SK-N-SH (cell line): ENCODE measurements around the gene KCNT1. TPM values are rescaled to one million over a fixed set of nuclear protein-coding genes. Genes with fewer than 3 reads are reported as not detected.

Source experiments
- CTCF ChIA-PET: fragments of 300-600, 350-600 bp; formaldehyde crosslinking; extraction: SDS; loops from one replicate; lab custom pipeline; 2021; lab: Yijun Ruan, JAX
- POLR2A ChIA-PET: fragments of 350-600 bp; sonication (Branson Sonifier 250); formaldehyde crosslinking; extraction: SDS; loops from one replicate; lab custom pipeline; 2020; ENCODE audit warnings: antibody characterized with exemption, inconsistent platforms; lab: Yijun Ruan, JAX
- DNase-seq: peaks from one replicate; pipeline ENCODE4 v3.0.0; 2012
- H2AFZ ChIP-seq: fragments of 200-600 bp; sonication (generic); 2 replicates; pipeline ENCODE4 v1.8.1; 2016; ENCODE audit warnings: antibody characterized with exemption, mild to moderate bottlenecking, low read depth
- H3F3A ChIP-seq: fragments of 200-600 bp; sonication (generic); replicated peaks from 2 replicates; pipeline ENCODE3; 2016; ENCODE audit warnings: antibody characterized with exemption, mild to moderate bottlenecking; ENCODE audit not compliant: insufficient read depth
- H3K27ac ChIP-seq, 2 experiments: fragments of 200-500 bp in 1 of 2; fragments of 200-600 bp in 1 of 2; sonication (Bioruptor generic) in 1 of 2; sonication (generic), shearing (Covaris generic) in 1 of 2; 2 replicates each; pipeline versions ENCODE4 v1.5.1 to v1.6.1; 2014 to 2016; ENCODE audit warnings: low read depth in 2 of 2, inconsistent platforms in 1 of 2, low read length in 1 of 2, mild to moderate bottlenecking in 1 of 2, mixed read lengths in 1 of 2
- H3K27me3 ChIP-seq: fragments of 200-600 bp; sonication (generic), shearing (Covaris generic); 2 replicates; pipeline ENCODE4 v1.6.1; 2016; ENCODE audit warnings: mixed run types; ENCODE audit not compliant: insufficient read depth
- H3K36me3 ChIP-seq, 2 experiments: fragments of 200-500 bp in 1 of 2; fragments of 200-600 bp in 1 of 2; sonication (Bioruptor generic) in 1 of 2; sonication (generic) in 1 of 2; replicated peaks in 1 of 2; 2 replicates each; pipeline versions ENCODE3 to v1.5.1; 2014 to 2016; ENCODE audit warnings: low read length in 1 of 2, mild to moderate bottlenecking in 1 of 2; ENCODE audit not compliant: insufficient read depth in 2 of 2, control insufficient read depth in 1 of 2
- H3K4me1 ChIP-seq, 2 experiments: fragments of 200-500 bp in 1 of 2; fragments of 200-600 bp in 1 of 2; sonication (Bioruptor generic) in 1 of 2; sonication (generic), shearing (Covaris generic) in 1 of 2; 2 replicates each; pipeline versions ENCODE4 v1.5.1 to v1.6.1; 2014 to 2016; ENCODE audit warnings: low read depth in 1 of 2, low read length in 1 of 2, mixed run types in 1 of 2; ENCODE audit not compliant: insufficient read depth in 2 of 2, control insufficient read depth in 1 of 2
- H3K4me2 ChIP-seq: fragments of 200-600 bp; sonication (generic), shearing (Covaris generic); 2 replicates; pipeline ENCODE4 v1.6.1; 2017; ENCODE audit warnings: mixed run types
- H3K4me3 ChIP-seq, 2 experiments: fragments of 200-500 bp in 1 of 2; fragments of 200-600 bp in 1 of 2; sonication (Bioruptor generic) in 1 of 2; sonication (generic), shearing (Covaris generic) in 1 of 2; 2 replicates each; pipeline versions ENCODE4 v1.5.1 to v1.8.1; 2014 to 2016; ENCODE audit warnings: low read depth in 2 of 2, inconsistent platforms in 1 of 2, low read length in 1 of 2, mild to moderate bottlenecking in 1 of 2, mixed read lengths in 1 of 2, moderate library complexity in 1 of 2
- H3K79me2 ChIP-seq: fragments of 200-600 bp; sonication (generic); 2 replicates; pipeline ENCODE4 v1.8.1; 2017; ENCODE audit warnings: mild to moderate bottlenecking; ENCODE audit not compliant: insufficient read depth
- H3K9ac ChIP-seq: fragments of 200-600 bp; sonication (generic); 2 replicates; pipeline ENCODE4 v1.6.1; 2017; ENCODE audit warnings: mixed run types
- H3K9me2 ChIP-seq: fragments of 200-600 bp; sonication (generic); 2 replicates; pipeline ENCODE4 v1.6.1; 2017; ENCODE audit warnings: mixed run types
- H3K9me3 ChIP-seq: fragments of 200-600 bp; sonication (generic); 2 replicates; pipeline ENCODE4 v1.6.1; 2017; ENCODE audit warnings: mixed run types, mild to moderate bottlenecking, moderate library complexity
- H4K20me1 ChIP-seq: fragments of 200-600 bp; sonication (generic); 2 replicates; pipeline ENCODE4 v1.6.1; 2017; ENCODE audit warnings: mild to moderate bottlenecking, mixed run types; ENCODE audit not compliant: insufficient read depth
- EZH2phosphoT487 ChIP-seq: fragments of 200-600 bp; sonication (generic); IDR thresholded peaks from 2 replicates; pipeline ENCODE4 v1.6.1; 2017; ENCODE audit warnings: low read depth, mixed run types, mild to moderate bottlenecking, antibody characterized with exemption, moderate library complexity, borderline replicate concordance
- FOSL2 ChIP-seq: IDR thresholded peaks from 2 replicates; pipeline ENCODE4 v1.4.0; 2012; ENCODE audit warnings: low read depth, mild to moderate bottlenecking, moderate library complexity, borderline replicate concordance
- GABPA ChIP-seq: IDR thresholded peaks from 2 replicates; pipeline ENCODE4 v1.4.0; 2012; ENCODE audit warnings: low read depth, mild to moderate bottlenecking
- JUND ChIP-seq: IDR thresholded peaks from 2 replicates; pipeline ENCODE4 v1.4.0; 2012
- NFIC ChIP-seq: IDR thresholded peaks from 2 replicates; pipeline ENCODE4 v1.4.0; 2012; ENCODE audit warnings: borderline replicate concordance
- NRF1 ChIP-seq: IDR thresholded peaks from 2 replicates; pipeline ENCODE4 v1.6.1; 2012; ENCODE audit warnings: low read depth, mild to moderate bottlenecking, low read length
- POLR2AphosphoS5 ChIP-seq: IDR thresholded peaks from 2 replicates; pipeline ENCODE4 v1.6.1; 2012; ENCODE audit warnings: low read depth, low read length
- RCOR1 ChIP-seq: fragments of 150-350 bp; IDR thresholded peaks from 2 replicates; pipeline ENCODE4 v1.6.1; 2017; ENCODE audit warnings: antibody characterized with exemption, low read length
- RFX5 ChIP-seq: IDR thresholded peaks from 2 replicates; pipeline ENCODE4 v1.6.1; 2012; ENCODE audit warnings: mild to moderate bottlenecking, improper control_type of control experiment, low read length
- RXRA ChIP-seq: IDR thresholded peaks from 2 replicates; pipeline ENCODE4 v1.4.0; 2012; ENCODE audit warnings: low read depth, mild to moderate bottlenecking, borderline replicate concordance
- TAF1 ChIP-seq: IDR thresholded peaks from 2 replicates; pipeline ENCODE4 v1.6.1; 2012; ENCODE audit warnings: low read depth, mild to moderate bottlenecking, low read length, moderate library complexity, borderline replicate concordance
- TCF12 ChIP-seq: IDR thresholded peaks from 2 replicates; pipeline ENCODE4 v1.4.0; 2012
- TEAD4 ChIP-seq: IDR thresholded peaks from 2 replicates; pipeline ENCODE4 v1.4.0; 2012; ENCODE audit warnings: mild to moderate bottlenecking, borderline replicate concordance; ENCODE audit not compliant: insufficient read depth
- YY1 ChIP-seq: IDR thresholded peaks from 2 replicates; pipeline ENCODE4 v1.4.0; 2012; ENCODE audit warnings: low read depth, mild to moderate bottlenecking
- WGBS: methylation state at CpG from one replicate; pipeline ENCODE4 v1.1.6; 2017; ENCODE audit warnings: low lambda C conversion rate; 5-methylcytosine and 5-hydroxymethylcytosine counted together
- polyA plus RNA-seq, 3 experiments: library from polyadenylated mRNA; depleted of rRNA; stranded (reverse); fragments of >200 nt; gene quantifications; 2 replicates each; pipeline ENCODE4 v1.2.3, GENCODE V29; 2012
- TF ChIP-seq, protein P1 (sequence below): fragments of 150-350 bp; IDR thresholded peaks from 2 replicates; pipeline ENCODE4 v1.6.1; 2017; ENCODE audit warnings: antibody characterized with exemption, low read length, low read depth, borderline replicate concordance
- TF ChIP-seq, protein P2 (sequence below): IDR thresholded peaks from 2 replicates; pipeline ENCODE4; 2012
- TF ChIP-seq, protein P3 (sequence below): IDR thresholded peaks from 2 replicates; pipeline ENCODE4 v1.6.1; 2012; ENCODE audit warnings: mild to moderate bottlenecking, low read depth, low read length, moderate library complexity

KCNT1 gene
- polyA plus RNA-seq, 1 of the 3 experiments (the other 2 are of a cell fraction) = 0.08 TPM

DNA sequence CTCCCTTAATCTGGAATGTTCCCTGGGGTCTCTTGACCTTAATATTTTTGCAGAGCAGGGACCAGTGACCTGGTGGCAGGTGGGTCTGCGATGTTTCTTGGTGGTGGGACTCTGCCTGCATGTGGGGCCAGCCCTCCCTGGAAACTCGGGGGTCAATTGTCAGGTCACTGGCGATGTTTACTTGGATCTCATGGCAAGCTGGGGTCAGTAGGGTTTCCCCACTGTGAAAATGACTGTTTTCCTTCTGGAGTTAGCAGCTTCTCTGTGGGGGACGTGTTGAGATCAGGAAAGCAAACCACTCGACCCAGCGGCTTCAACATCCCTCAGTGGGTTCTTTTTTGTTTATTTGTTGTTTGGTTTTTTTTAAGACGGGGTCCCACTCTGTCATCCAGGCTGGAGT, 73.9 kb downstream of the KCNT1 start:
- H3K9ac ChIP-seq = no peak overlapping the region
- H3K4me1 ChIP-seq = no peaks in the 10 kb centered on the region
- H4K20me1 ChIP-seq = no peaks in the 10 kb centered on the region
- no peak overlapping the region for H2AFZ ChIP-seq
- H3F3A ChIP-seq = no peaks in the 10 kb centered on the region
- H3K4me3 ChIP-seq = no peak overlapping the region
- no peak for TF ChIP-seq NFIC
- no peak for TF ChIP-seq RCOR1
- TF ChIP-seq, protein P1, sequence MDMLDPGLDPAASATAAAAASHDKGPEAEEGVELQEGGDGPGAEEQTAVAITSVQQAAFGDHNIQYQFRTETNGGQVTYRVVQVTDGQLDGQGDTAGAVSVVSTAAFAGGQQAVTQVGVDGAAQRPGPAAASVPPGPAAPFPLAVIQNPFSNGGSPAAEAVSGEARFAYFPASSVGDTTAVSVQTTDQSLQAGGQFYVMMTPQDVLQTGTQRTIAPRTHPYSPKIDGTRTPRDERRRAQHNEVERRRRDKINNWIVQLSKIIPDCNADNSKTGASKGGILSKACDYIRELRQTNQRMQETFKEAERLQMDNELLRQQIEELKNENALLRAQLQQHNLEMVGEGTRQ = no peak
- TF ChIP-seq NRF1 = no peak
- no peak for DNase-seq
- no peaks in the 10 kb centered on the region for H3K27me3 ChIP-seq
- no peaks in the 10 kb centered on the region for H3K79me2 ChIP-seq
- CTCF ChIA-PET = no interaction called here
- H3K9me2 ChIP-seq = no peaks in the 10 kb centered on the region
- no peaks in the 10 kb centered on the region for H3K36me3 ChIP-seq
- H3K4me2 ChIP-seq = no peak overlapping the region
- H3K27ac ChIP-seq = no peak overlapping the region
- no peaks in the 10 kb centered on the region for H3K9me3 ChIP-seq
- POLR2A ChIA-PET = no interaction called here
- 40% methylated on average over 7 of the region's 7 CpGs for WGBS

DNA sequence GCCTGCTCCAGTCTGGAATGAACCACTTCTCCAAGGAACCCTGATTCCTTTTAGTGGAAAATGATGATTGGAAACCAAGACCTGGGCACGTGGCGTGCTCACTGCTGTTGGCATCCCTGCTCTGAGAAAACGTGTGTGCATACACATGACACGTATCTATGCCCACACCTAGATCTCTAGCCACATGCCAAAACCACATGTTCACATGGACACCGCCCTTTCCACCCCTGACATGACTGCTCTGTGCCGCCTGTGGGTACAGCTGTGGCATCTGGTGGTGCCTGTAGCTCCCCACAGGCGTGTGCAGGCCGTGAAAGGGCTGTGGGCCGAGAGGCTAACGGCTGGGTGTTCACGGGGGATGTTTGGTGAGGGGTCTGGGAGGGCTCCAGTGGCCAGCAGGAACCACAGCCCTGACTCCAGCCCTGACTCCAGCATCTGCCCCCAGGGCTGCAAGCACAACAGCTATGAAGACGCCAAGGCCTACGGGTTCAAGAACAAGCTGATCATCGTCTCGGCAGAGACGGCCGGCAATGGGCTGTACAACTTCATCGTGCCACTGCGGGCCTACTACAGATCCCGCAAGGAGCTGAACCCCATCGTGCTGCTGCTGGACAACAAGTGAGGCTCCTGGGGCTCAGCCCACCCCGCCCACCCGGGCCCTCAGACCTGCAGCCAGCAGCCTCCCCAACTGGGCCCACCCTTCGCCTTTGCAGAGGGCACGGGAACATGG, 75.1 kb downstream of the KCNT1 start:
- no peaks in the 10 kb centered on the region for H3K9me2 ChIP-seq
- DNase-seq = no peak
- H3F3A ChIP-seq = no peaks in the 10 kb centered on the region
- no peaks in the 10 kb centered on the region for H3K79me2 ChIP-seq
- ChIA-PET POLR2A (interaction anchor here (0.6 kb wide), 1 partner anchor 61 kb away, joined by 4 read pairs; no protein-coding TSS in a partner anchor), CTCF (no interaction called here)
- no peaks in the 10 kb centered on the region for H3K9me3 ChIP-seq
- H3K9ac ChIP-seq = no peak overlapping the region
- H3K36me3 ChIP-seq = no peaks in the 10 kb centered on the region
- no peak overlapping the region for H3K4me3 ChIP-seq
- H2AFZ ChIP-seq = no peak overlapping the region
- H3K4me2 ChIP-seq = no peak overlapping the region
- no peaks in the 10 kb centered on the region for H4K20me1 ChIP-seq
- H3K4me1 ChIP-seq = no peaks in the 10 kb centered on the region
- 63% methylated on average over 14 of the region's 25 CpGs for WGBS
- TF ChIP-seq RXRA (no peak), RFX5 (no peak), TCF12 (no peak), YY1 (no peak), NFIC (no peak), EZH2phosphoT487 (no peak), TEAD4 (no peak), JUND (no peak), TAF1 (no peak), POLR2AphosphoS5 (no peak), FOSL2 (no peak), GABPA (no peak)
- TF ChIP-seq, protein P2, sequence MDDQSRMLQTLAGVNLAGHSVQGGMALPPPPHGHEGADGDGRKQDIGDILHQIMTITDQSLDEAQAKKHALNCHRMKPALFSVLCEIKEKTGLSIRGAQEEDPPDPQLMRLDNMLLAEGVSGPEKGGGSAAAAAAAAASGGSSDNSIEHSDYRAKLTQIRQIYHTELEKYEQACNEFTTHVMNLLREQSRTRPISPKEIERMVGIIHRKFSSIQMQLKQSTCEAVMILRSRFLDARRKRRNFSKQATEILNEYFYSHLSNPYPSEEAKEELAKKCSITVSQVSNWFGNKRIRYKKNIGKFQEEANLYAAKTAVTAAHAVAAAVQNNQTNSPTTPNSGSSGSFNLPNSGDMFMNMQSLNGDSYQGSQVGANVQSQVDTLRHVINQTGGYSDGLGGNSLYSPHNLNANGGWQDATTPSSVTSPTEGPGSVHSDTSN = no peak
- TF ChIP-seq, protein P3, sequence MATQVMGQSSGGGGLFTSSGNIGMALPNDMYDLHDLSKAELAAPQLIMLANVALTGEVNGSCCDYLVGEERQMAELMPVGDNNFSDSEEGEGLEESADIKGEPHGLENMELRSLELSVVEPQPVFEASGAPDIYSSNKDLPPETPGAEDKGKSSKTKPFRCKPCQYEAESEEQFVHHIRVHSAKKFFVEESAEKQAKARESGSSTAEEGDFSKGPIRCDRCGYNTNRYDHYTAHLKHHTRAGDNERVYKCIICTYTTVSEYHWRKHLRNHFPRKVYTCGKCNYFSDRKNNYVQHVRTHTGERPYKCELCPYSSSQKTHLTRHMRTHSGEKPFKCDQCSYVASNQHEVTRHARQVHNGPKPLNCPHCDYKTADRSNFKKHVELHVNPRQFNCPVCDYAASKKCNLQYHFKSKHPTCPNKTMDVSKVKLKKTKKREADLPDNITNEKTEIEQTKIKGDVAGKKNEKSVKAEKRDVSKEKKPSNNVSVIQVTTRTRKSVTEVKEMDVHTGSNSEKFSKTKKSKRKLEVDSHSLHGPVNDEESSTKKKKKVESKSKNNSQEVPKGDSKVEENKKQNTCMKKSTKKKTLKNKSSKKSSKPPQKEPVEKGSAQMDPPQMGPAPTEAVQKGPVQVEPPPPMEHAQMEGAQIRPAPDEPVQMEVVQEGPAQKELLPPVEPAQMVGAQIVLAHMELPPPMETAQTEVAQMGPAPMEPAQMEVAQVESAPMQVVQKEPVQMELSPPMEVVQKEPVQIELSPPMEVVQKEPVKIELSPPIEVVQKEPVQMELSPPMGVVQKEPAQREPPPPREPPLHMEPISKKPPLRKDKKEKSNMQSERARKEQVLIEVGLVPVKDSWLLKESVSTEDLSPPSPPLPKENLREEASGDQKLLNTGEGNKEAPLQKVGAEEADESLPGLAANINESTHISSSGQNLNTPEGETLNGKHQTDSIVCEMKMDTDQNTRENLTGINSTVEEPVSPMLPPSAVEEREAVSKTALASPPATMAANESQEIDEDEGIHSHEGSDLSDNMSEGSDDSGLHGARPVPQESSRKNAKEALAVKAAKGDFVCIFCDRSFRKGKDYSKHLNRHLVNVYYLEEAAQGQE = no peak
- no peak overlapping the region for H3K27ac ChIP-seq
- H3K27me3 ChIP-seq = no peaks in the 10 kb centered on the region
